IMR-90 (cell line): ENCODE measurements around the gene GSE1. TPM values are rescaled to one million over a fixed set of nuclear protein-coding genes. Genes with fewer than 3 reads are reported as not detected.

Experiments used
- ATAC-seq: fragments of 200-7000 bp; cut with Tn5 transposase; 2 replicates; pipeline ENCODE4 v1.9.1; 2020; ENCODE audit warnings: low read depth, mild to moderate bottlenecking, moderate library complexity
- BruUV-seq: library from RNA; stranded (reverse); fragments of 400-500 nt; replicated peaks from 2 replicates; lab custom pipeline; 2021; lab: Mats Ljungman, UMichigan
- CTCF ChIA-PET: fragments of 300-600 bp; formaldehyde crosslinking; extraction: SDS; loops from one replicate; lab custom pipeline; 2021; ENCODE audit warnings: antibody characterized with exemption; lab: Yijun Ruan, JAX
- POLR2A ChIA-PET: fragments of 300-600 bp; sonication (Branson Sonifier 250); formaldehyde crosslinking; loops from one replicate; lab custom pipeline; 2022; ENCODE audit warnings: antibody characterized with exemption; ENCODE audit not compliant: unreplicated experiment; lab: Charles Lee
- DNase-seq: peaks from one replicate; pipeline ENCODE4 v3.0.0; 2013
- H2AFZ ChIP-seq: replicated peaks from 2 replicates; pipeline ENCODE3; 2013; ENCODE audit warnings: low read length, mild to moderate bottlenecking; ENCODE audit not compliant: poor library complexity
- H2AK5ac ChIP-seq: 2 replicates; pipeline ENCODE4 v1.6.1; 2013; ENCODE audit warnings: low read depth, low read length, inconsistent platforms
- H2AK9ac ChIP-seq: replicated peaks from 2 replicates; pipeline ENCODE3; 2013; ENCODE audit warnings: mild to moderate bottlenecking, low read depth, low read length, moderate library complexity; ENCODE audit not compliant: poor library complexity
- H2BK120ac ChIP-seq: 2 replicates; pipeline ENCODE4 v1.6.1; 2013; ENCODE audit warnings: low read depth, low read length, inconsistent platforms
- H2BK15ac ChIP-seq: 3 replicates; pipeline ENCODE4 v1.6.1; 2013; ENCODE audit warnings: low read depth, low read length, inconsistent platforms
- H2BK20ac ChIP-seq: 2 replicates; pipeline ENCODE4 v1.6.1; 2013; ENCODE audit warnings: low read depth, mild to moderate bottlenecking, inconsistent platforms, low read length, moderate library complexity
- H2BK5ac ChIP-seq: 2 replicates; pipeline ENCODE4 v1.6.1; 2013; ENCODE audit warnings: mild to moderate bottlenecking, low read depth, low read length, inconsistent platforms; ENCODE audit not compliant: poor library complexity, severe bottlenecking
- H3K14ac ChIP-seq: replicated peaks from 2 replicates; pipeline ENCODE4 v1.6.1; 2013; ENCODE audit warnings: low read depth, low read length, inconsistent platforms
- H3K18ac ChIP-seq: 2 replicates; pipeline ENCODE4 v1.6.1; 2013; ENCODE audit warnings: low read depth, low read length, control low read depth
- H3K23ac ChIP-seq: 2 replicates; pipeline ENCODE4 v1.6.1; 2013; ENCODE audit warnings: low read depth, low read length, inconsistent platforms
- H3K27ac ChIP-seq: 2 replicates; pipeline ENCODE4 v1.5.1; 2013; ENCODE audit warnings: mild to moderate bottlenecking, control low read depth, low read length; ENCODE audit not compliant: insufficient read depth
- H3K27me3 ChIP-seq: 2 replicates; pipeline ENCODE4 v1.6.1; 2013; ENCODE audit warnings: low read length; ENCODE audit not compliant: control insufficient read depth, insufficient read depth
- H3K36me3 ChIP-seq: 2 replicates; pipeline ENCODE4 v1.6.1; 2013; ENCODE audit warnings: low read length, mixed read lengths; ENCODE audit not compliant: control insufficient read depth, insufficient read depth
- H3K4ac ChIP-seq: 2 replicates; pipeline ENCODE4 v1.6.1; 2013; ENCODE audit warnings: low read depth, low read length, inconsistent platforms
- H3K4me1 ChIP-seq: 2 replicates; pipeline ENCODE4 v1.6.1; 2013; ENCODE audit warnings: low read length, mixed read lengths; ENCODE audit not compliant: control insufficient read depth, insufficient read depth
- H3K4me2 ChIP-seq: 2 replicates; pipeline ENCODE4 v1.6.1; 2013; ENCODE audit warnings: low read depth, mild to moderate bottlenecking, control low read depth, low read length, moderate library complexity
- H3K4me3 ChIP-seq: 2 replicates; pipeline ENCODE4 v1.5.1; 2013; ENCODE audit warnings: low read depth, mild to moderate bottlenecking, control low read depth, low read length, moderate library complexity; ENCODE audit not compliant: insufficient read depth
- H3K56ac ChIP-seq: 2 replicates; pipeline ENCODE4 v1.6.1; 2013; ENCODE audit warnings: low read length, inconsistent platforms; ENCODE audit not compliant: insufficient read depth; ENCODE audit errors: extremely low read depth
- H3K79me1 ChIP-seq, 2 experiments: 2 replicates each; pipeline ENCODE4 v1.6.1; 2013; ENCODE audit warnings: low read length in 2 of 2, inconsistent platforms in 1 of 2, low read depth in 1 of 2
- H3K9ac ChIP-seq: 2 replicates; pipeline ENCODE4 v1.6.1; 2013; ENCODE audit warnings: low read depth, low read length, control low read depth
- H3K9me1 ChIP-seq: 2 replicates; pipeline ENCODE4 v1.6.1; 2013; ENCODE audit warnings: low read length, inconsistent platforms; ENCODE audit not compliant: insufficient read depth
- H3K9me3 ChIP-seq: 2 replicates; pipeline ENCODE4 v1.6.1; 2013; ENCODE audit warnings: low read length; ENCODE audit not compliant: control insufficient read depth, insufficient read depth
- H4K20me1 ChIP-seq: 2 replicates; pipeline ENCODE4 v1.6.1; 2013; ENCODE audit warnings: low read length, inconsistent platforms; ENCODE audit not compliant: insufficient read depth
- H4K5ac ChIP-seq: 2 replicates; pipeline ENCODE4 v1.6.1; 2013; ENCODE audit warnings: mild to moderate bottlenecking, low read depth, low read length, control low read depth
- H4K8ac ChIP-seq, 2 experiments: 2 replicates each; pipeline ENCODE4 v1.6.1; 2013; ENCODE audit warnings: low read depth in 2 of 2, low read length in 2 of 2, control low read depth in 1 of 2, inconsistent platforms in 1 of 2
- H4K91ac ChIP-seq: 2 replicates; pipeline ENCODE4 v1.6.1; 2013; ENCODE audit warnings: low read depth, low read length, inconsistent platforms; ENCODE audit not compliant: insufficient read depth
- CEBPB ChIP-seq: IDR thresholded peaks from 2 replicates; pipeline ENCODE4 v1.6.1; 2012; ENCODE audit warnings: low read depth, low read length, improper control_type of control experiment
- CHD1 ChIP-seq: IDR thresholded peaks from 2 replicates; pipeline ENCODE4 v1.6.1; 2012; ENCODE audit warnings: low read depth, low read length, improper control_type of control experiment
- FOS ChIP-seq: fragments of 150-350 bp; IDR thresholded peaks from 2 replicates; pipeline ENCODE4 v1.6.1; 2016; ENCODE audit warnings: low read depth, low read length
- MAFK ChIP-seq: IDR thresholded peaks from 2 replicates; pipeline ENCODE4 v1.6.1; 2012; ENCODE audit warnings: low read depth, low read length, improper control_type of control experiment
- NFE2L2 ChIP-seq: fragments of 150-350 bp; IDR thresholded peaks from 2 replicates; pipeline ENCODE4 v1.6.1; 2016; ENCODE audit warnings: low read depth, mild to moderate bottlenecking, low read length
- RFX5 ChIP-seq: IDR thresholded peaks from 2 replicates; pipeline ENCODE4 v1.8.0; 2012; ENCODE audit warnings: low read depth, mild to moderate bottlenecking, low read length, moderate library complexity
- WGBS, 2 experiments: methylation state at CpG; one replicate each; pipeline versions ENCODE4 v1.1.5 to v1.1.7; 2013; ENCODE audit warnings: missing lambda C conversion rate in 2 of 2; ENCODE audit not compliant: insufficient read length in 1 of 2; ENCODE audit errors: extremely low coverage in 2 of 2; 5-methylcytosine and 5-hydroxymethylcytosine counted together
- dilution Hi-C: fragments of 300-500 bp; cut with HindIII; formaldehyde crosslinking; loops from one replicate; pipeline ENCODE4 v1.14.3; 2018; ENCODE audit warnings: low sequenced_read_pairs; ENCODE audit not compliant: unreplicated experiment
- in situ Hi-C: fragments of 300-500 bp; cut with MboI; formaldehyde crosslinking; loops from 3 replicates; pipeline ENCODE4 v1.14.3; 2019; ENCODE audit warnings: low sequenced_read_pairs, inconsistent platforms, mixed read lengths
- intact Hi-C: fragments of 100-400 bp; cut with micrococcal nuclease; formaldehyde crosslinking; loops from 2 replicates; pipeline ENCODE4 v1.10.0; 2022
- polyA plus RNA-seq, 3 experiments: library from polyadenylated mRNA; depleted of rRNA; stranded (reverse); fragments of >200 nt; gene quantifications; 2 replicates each; pipeline ENCODE4 v1.2.3, GENCODE V29; 2012; ENCODE audit warnings: low replicate concordance in 1 of 3
- total RNA-seq: library from RNA; depleted of rRNA; stranded (reverse); fragments of >200 nt; gene quantifications from 2 replicates; pipeline ENCODE4 v1.2.3, GENCODE V29; 2012
- TF ChIP-seq, protein P1 (sequence below): fragments of 150-350 bp; IDR thresholded peaks from 2 replicates; pipeline ENCODE4 v1.6.1; 2017; ENCODE audit warnings: mild to moderate bottlenecking, antibody characterized with exemption, low read length, low read depth

Gene GSE1
- total and polyA plus RNA-seq, 2 of the 4 experiments (the other 2 are of a cell fraction): 14.9 to 25.5 TPM

DNA sequence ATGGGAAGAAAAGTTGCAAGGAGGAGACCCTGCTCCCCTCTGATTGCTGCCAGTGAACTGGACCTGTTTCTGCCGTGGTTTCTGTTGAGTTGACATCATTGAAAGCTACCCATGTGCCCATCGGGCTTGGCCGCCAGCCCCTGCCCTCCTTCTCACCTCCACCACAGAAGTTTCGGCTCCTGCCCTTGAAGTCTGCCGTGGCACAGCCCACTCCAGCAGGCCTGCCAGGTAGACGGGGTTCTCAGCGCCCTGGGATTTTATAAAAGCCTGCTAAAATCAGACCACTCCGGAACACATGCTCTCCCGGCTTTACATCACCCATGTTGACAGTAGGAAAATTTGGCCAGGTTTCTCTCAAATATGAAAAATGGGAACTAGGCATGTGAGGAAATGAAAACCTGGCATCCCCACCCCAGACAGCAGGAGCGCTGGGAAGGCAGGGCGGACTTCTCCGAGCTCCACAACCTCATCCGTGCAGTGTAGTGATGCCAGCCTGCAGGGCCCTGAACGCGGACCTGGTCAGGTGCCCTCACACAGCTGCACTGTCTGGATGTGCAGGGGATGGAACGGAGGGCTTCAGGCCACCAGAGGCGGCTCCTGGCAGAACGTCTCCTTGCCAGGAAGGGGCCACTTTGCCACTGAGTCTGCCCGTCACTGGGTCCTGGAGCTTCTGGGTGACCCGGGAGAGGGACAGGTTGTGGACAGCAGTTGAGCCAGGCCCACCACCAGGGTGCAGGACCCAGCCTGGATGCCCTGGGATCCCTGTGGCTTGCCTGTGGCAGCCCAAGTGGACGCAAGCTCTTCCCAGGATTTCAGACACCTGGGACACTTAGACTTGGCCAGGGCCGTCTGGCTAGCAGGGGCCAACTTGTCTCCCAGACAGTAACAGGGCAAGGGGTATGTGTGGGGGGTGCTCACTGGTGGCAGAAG is 6.9 kb upstream of the GSE1 start (continued):
- TF ChIP-seq, protein P1, sequence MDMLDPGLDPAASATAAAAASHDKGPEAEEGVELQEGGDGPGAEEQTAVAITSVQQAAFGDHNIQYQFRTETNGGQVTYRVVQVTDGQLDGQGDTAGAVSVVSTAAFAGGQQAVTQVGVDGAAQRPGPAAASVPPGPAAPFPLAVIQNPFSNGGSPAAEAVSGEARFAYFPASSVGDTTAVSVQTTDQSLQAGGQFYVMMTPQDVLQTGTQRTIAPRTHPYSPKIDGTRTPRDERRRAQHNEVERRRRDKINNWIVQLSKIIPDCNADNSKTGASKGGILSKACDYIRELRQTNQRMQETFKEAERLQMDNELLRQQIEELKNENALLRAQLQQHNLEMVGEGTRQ: no peak

DNA sequence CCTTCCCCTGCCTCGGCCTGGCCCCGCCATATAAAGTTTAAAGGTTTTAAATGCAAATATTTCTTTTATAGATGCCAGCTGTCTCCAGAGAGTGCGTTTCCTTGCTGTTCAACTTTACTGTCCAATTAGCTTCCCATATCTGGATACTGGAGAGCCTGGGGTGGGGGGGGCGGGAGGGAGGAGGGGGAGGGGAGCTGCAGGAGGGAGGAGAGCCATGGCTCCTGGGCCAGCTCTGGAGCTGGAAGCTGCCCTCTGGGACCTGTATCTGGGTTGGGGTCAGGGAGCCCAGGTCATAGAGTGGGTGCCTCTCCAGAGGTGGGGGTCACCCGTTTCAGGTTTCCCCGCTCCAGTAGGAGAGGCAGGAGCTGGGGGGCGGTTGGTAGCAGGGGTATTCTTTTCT is 6.2 kb upstream of the GSE1 start:
- H4K91ac ChIP-seq: no peak overlapping the region
- H3K23ac ChIP-seq: no peak overlapping the region
- H3K9me3 ChIP-seq: no peaks in the 10 kb centered on the region
- H3K36me3 ChIP-seq: no peaks in the 10 kb centered on the region
- no peak overlapping the region for H3K14ac ChIP-seq
- no peak overlapping the region for H3K27ac ChIP-seq
- no peak overlapping the region for H2BK20ac ChIP-seq
- no peak overlapping the region for H2BK15ac ChIP-seq
- no CpG with 5 or more reads among the region's 7 CpGs for WGBS, 2 experiments
- POLR2A ChIA-PET: no interaction called here
- TF ChIP-seq MAFK: no peak
- no peak for TF ChIP-seq NFE2L2
- TF ChIP-seq FOS: no peak
- no peak for TF ChIP-seq CEBPB
- no peak for TF ChIP-seq RFX5
- TF ChIP-seq CHD1: no peak
- H4K20me1 ChIP-seq: peaks cover 79% of the 10 kb centered on the region
- no peak for ATAC-seq
- H3K27me3 ChIP-seq: no peaks in the 10 kb centered on the region
- dilution Hi-C loops (no loop called here), in situ Hi-C loops (no loop called here), intact Hi-C loops (no loop called here)
- CTCF ChIA-PET: interaction anchor here (2.3 kb wide), 1 partner anchor 9 kb away, joined by 8 read pairs; no protein-coding TSS in a partner anchor
- H3K79me1 ChIP-seq: peaks cover 18 to 54% of the 10 kb centered on the region in 2 experiments; a peak in 3 of 4 replicates
- H3K9me1 ChIP-seq: peaks cover 3% of the 10 kb centered on the region; the same call in 1 of the 2 replicates
- H3K56ac ChIP-seq: no peak overlapping the region
- DNase-seq: no peak
- H3K4me1 ChIP-seq: peaks cover 12% of the 10 kb centered on the region
- H2AFZ ChIP-seq: no peak overlapping the region
- H3K9ac ChIP-seq: no peak overlapping the region
- no peak overlapping the region for H2BK5ac ChIP-seq
- H3K18ac ChIP-seq: no peak overlapping the region
- no peak overlapping the region for H2AK9ac ChIP-seq
- no peak overlapping the region for H3K4me2 ChIP-seq
- no peak overlapping the region for H2BK120ac ChIP-seq
- H3K4ac ChIP-seq: no peak overlapping the region
- H3K4me3 ChIP-seq: no peak overlapping the region
- no peak overlapping the region for H2AK5ac ChIP-seq
- H4K5ac ChIP-seq: no peak overlapping the region
- no peak overlapping the region for H4K8ac ChIP-seq
- BruUV-seq: no TSS peak
